HG02798 (cell line): Measurements from ENCODE around the gene LRRC7.

Experiments
- ATAC-seq: cut with Tn5 transposase; IDR thresholded peaks from one replicate; pipeline ENCODE4 v1.9.1; 2021; ENCODE audit warnings: mild to moderate bottlenecking; ENCODE audit not compliant: unreplicated experiment, poor library complexity

Gene LRRC7

DNA sequence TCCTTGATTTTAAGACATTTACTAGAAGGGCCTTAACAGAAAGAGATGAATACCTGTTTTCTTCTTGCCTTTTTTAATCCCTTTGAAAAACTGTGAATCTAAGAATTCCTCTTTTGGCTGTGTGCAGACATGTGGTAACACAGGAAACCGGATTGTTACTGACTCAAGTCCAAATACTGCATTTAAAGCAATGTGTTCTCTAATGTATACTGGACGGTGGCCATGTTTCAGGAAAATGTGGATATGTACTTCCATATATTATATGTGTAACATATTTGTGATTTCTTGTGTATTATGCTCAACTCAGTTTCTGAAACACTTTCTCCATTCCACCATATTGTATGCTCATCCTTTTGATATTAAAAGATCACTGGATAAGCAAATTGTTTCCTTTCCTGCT is 185.1 kb downstream of the LRRC7 start:
- ATAC-seq: no peak

DNA sequence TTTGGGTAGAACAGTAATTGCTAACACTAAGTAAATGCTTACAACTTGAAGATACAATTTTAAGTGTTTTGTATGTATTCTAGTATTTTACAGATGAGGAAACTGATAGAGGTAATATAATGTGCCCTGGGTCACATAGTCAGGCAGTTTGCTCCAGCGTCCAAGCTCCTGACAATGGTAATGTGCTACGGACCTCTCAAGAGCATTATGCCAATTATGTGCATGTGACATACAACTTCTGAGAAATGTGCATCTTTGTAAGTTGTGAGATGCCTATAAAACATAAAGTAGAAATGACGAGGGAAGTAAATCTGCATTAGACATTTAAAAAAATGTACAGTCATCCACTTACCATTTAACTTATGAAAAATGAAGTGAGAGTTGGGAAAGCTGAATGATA is 186.8 kb downstream of the LRRC7 start:
- ATAC-seq: no peak

- no peak for ATAC-seq
Observed at GRCh38 chr1:69755647-69756046, 187.9 kb downstream of the LRRC7 start.

DNA sequence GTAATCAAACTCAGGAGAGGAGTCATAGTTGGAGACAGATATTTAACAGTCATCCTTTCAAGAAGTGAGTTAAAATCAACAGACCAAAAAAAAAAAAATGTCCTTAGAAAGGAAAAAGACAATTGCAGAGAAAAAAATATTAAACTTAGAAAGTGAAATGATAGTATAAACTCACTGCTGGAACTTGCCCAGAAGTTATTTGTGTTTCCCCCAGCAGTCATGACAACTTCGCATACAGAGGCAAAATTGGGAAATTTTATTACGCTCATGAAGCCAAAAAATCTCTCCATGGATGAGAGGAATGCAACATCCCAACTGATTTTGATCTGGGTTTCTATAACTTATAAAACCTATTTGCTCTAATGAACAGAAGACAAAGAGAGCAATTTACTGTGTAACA is 198.2 kb downstream of the LRRC7 start:
- ATAC-seq: no peak

DNA sequence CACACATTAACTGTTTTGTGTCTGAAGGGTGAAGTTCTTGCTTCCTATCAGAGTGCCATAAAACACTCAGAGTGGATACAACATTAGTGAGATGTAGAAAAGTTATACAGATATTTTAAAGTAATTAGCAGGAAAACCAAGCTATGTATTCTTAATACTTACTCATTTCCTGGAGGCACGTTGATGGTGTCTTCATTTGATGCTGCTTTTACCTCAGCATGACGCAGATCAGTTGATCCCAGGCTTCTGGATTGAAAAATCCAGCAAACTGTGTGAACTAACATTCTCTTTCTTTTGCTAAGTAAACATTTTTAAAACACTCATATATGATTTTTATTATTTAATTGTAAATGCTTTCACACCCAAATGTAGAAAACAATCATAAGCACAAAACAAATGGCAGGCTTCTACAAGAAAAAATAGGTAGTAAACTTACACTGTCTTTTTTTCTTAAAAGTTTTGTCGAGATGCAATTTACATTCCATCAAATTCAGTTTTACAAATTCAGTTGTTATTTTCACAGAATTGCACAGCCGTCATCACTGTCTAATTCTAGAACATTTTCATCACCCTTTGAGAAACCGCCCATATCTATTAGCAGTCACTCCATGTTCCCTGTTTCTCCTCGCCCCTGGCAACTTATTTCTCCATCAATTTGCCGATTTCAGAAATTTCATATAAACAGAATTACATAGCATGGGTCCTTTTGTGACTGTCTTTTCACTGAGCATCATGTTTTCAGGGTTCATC is 198.9 kb downstream of the LRRC7 start:
- ATAC-seq: no peak

- no peak for ATAC-seq
Observed at GRCh38 chr1:69776555-69776954, 208.8 kb downstream of the LRRC7 start.

- no peak for ATAC-seq
Observed at GRCh38 chr1:69777423-69777822, 209.7 kb downstream of the LRRC7 start.

GRCh38 chr1:69777971-69778370 is 210.2 kb downstream of the LRRC7 start:
- ATAC-seq: no peak

GRCh38 chr1:69787151-69787550 is 219.4 kb downstream of the LRRC7 start:
- ATAC-seq: no peak

- no peak for ATAC-seq
Observed at GRCh38 chr1:69791311-69791710, 223.6 kb downstream of the LRRC7 start.

- ATAC-seq: no peak
Observed at GRCh38 chr1:69794831-69795230, 227.1 kb downstream of the LRRC7 start.

- ATAC-seq: no peak
Observed at GRCh38 chr1:69814926-69815325, 247.2 kb downstream of the LRRC7 start.

GRCh38 chr1:69824932-69825331 is 257.2 kb downstream of the LRRC7 start:
- ATAC-seq: no peak

- no peak for ATAC-seq
Observed at GRCh38 chr1:69827732-69828131, 260.0 kb downstream of the LRRC7 start.

DNA sequence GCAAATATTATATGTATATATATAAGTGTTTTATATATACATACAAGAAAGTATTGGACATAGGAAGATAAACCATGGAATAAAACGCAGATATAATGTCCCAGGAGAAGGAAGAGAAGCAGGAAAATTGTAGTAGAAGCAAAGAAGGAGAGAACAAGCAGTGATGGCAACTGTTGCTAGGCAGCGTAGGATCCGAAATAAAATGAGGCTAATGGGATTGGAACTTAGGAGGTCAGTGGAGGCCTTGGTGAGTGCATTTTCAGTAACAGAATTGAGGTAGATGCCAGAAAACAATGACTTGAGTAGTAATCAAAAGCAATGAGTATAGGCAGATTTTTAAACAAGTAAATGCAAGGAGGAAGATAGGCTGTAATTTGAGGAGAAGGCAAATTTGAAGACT is 265.8 kb downstream of the LRRC7 start:
- ATAC-seq: no peak

DNA sequence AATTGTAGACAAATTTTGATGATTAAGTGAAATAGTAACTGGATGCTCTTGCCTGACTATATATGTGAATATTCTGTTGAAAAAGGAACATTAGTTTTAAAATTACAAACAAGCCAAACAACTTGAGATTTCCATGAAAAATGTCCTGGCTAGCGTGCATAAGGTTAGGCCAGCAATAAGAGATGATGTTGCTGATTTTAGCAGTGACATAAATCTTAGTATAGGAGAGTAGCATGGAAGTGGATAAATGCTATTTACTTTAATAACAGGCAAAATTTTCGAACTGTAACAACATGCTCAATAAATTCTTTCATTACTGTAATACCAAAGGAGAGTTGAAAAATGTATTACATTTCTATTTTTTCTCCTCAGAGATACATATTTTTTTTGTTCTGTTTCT is 266.6 kb downstream of the LRRC7 start:
- ATAC-seq: no peak

- ATAC-seq: no peak
Observed at GRCh38 chr1:69835955-69836354, 268.2 kb downstream of the LRRC7 start.

DNA sequence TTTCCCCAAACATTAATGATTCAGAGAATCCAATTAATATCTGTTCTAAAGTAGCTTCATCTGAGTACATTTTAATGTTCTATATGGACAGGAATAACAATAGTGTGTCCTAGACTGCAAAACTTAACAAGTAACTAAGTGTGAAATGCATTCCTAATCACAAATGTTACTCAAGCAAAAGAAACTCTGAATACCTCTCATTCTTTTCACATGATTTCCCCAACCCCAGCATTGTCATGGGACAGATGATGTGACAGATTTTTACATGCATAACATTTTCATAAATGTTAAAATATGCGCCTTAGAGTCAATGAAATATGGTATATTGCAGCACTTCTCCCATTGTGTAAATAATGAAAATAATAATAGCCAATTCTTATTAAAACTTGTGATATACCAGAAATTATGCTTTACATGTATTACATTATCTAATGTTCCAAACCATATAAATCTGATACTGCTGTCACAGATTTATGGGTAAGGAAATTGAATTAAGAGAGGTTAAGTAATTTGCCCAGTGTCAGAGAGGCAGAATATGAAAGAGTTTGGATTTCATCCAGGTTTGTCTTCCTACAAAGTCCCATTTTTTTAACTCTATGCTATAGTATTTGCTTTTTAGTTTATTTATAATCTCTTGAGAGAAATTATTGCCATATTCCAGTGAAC is 269.4 kb downstream of the LRRC7 start:
- ATAC-seq: no peak

DNA sequence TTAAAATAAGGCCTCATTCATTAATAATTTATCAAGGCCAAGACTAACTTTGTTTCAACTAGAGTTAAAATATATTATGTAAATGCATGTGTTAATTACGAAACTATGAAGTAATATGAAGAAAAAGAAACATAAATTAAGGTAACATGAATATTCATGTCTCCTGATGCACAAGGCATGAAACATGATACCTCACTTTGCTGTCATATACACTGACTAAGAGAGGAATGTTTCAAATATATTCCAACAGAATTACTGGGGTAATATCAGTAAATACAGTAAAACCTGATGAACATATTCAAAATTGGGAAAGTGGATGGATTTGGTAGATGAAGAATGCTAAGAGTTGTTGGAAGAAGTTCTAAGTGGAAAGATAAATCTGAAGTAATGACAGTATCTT is 274.6 kb downstream of the LRRC7 start:
- no peak for ATAC-seq

DNA sequence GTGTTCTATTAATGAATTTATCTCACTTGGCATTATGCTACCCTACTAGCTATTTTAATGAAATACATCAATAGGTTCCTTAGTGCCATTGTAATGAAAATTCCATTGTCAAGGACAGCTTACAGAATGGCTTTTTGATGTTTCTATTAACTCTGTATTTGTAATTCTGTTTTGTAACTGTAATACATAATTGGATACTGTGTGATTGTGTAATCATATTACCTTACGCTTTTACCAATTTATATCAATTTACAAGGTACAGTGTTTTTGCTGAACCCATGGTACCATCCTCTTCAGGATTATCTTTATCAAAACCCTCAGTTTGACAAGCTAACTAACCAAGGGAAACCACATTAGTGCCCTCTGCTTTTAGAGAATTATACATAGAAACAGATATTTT is 277.9 kb downstream of the LRRC7 start:
- ATAC-seq: no peak

DNA sequence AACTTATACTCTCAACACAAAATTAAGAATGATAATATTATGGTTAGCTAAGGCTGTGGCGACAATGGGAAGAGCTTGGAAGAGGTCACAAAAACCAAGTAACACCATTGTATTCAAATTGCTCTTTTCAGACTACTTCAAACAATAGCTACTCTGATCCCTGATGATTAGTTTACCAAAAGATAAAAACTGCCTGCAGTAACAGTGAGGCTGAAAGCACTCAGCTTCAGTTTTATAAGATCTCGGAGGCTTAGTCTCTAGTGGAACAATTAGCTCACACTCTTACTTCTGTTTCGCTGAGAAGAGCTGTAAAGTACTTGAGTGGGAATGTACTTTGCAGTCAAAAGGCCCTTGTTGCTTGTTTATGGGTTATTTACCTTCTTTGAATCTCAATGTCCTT is 278.5 kb downstream of the LRRC7 start:
- ATAC-seq: no peak

- ATAC-seq: no peak
Observed at GRCh38 chr1:69847670-69848069, 279.9 kb downstream of the LRRC7 start.
